HG02981 (cell line): ENCODE measurements around the gene PDE6A.

Experiments
- ATAC-seq: cut with Tn5 transposase; IDR thresholded peaks from one replicate; pipeline ENCODE4 v1.9.1; 2021; ENCODE audit warnings: mild to moderate bottlenecking, moderate library complexity; ENCODE audit not compliant: unreplicated experiment

Gene PDE6A

DNA sequence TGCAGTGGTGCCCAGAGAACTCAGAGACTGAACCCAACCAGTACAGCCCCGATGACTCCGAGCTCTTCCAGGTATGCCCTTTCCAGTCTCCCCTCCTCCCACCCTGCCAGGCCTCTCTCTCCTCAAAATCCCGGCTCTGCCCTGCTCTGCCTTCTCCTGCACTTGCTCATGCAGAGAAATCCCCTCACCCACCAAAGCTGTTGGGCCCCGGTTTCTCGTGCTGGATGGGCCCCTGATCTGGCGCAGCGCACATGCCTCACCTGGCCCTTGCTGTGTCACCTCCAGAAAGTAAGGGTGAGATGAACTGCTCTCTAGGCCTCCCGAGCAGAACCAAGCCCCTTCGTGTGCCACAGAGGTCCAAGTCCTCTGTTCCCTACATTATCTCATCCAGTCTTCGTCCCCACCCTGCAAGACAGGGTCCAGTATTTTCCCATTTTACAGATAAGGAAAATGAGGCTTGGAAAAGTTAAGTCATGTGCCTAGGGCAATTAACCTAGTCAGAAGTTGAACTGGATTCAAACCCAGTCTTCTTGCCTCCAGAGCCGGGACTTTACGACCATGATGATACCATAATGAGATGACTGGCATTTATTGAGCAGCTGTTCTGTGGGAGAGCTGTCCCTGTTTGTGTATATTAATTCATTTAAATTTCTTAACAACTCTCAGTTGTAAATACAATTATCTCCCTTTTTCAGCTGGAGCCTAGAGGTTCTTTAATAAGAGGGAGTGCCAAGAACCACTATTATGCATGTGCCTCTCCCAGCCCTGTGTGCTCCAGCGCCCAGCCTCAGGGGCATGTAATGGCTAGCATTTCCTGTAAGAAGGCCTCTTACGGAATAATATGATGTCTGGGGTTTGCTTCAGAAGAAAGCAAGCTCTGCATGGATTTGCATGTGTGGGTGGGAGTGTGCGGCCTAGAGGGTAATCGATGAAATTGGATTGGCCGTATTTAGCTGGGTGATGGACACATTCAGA, 123.8 kb downstream of the PDE6A start:
- ATAC-seq: no peak

DNA sequence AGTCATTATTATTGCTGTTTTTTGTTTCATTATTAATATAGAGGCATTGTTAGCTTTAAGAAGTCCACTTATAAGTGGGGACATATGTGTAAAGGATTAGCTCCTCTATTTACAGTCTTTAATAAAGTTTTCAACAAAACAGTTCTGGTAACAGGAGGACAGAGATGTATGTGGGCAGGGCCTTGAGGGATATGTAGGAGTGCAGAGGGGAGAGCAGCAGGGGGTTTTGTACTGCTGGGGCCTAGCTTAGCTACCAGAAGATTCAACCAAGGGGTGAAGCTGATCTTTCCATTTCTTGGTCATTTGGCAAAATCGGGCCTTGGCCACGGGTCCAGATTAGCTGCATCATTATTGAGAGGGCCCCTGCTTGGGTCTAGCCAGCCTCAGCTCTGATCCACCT, 124.6 kb downstream of the PDE6A start:
- ATAC-seq: no peak

- ATAC-seq: no peak
Measured at GRCh38 chr5:149818116-149818515, 126.5 kb downstream of the PDE6A start.

DNA sequence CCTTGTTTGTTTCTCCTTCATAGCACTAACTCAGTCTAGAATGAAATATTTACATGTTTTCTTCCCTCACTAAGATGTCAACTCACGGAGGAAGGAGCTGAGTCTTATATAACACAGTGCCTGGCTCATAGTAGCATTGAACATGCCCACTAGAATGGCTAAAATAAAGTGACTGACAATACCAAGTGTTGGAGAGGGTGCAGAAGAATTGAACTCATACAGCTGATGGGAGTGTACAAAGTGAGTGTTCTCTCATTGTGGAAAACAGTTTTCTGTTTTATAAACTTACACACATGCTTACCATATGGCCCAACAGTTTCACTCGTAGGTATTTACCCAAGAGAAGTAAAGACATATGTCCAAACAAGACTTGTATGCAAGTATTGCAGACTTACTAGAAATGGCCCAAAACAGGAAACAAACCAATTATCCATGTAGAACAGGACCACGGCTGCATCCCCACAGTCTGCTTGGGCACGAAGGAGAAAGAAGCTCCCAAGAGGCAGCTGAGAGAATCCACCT, 127.0 kb downstream of the PDE6A start:
- ATAC-seq: no peak

DNA sequence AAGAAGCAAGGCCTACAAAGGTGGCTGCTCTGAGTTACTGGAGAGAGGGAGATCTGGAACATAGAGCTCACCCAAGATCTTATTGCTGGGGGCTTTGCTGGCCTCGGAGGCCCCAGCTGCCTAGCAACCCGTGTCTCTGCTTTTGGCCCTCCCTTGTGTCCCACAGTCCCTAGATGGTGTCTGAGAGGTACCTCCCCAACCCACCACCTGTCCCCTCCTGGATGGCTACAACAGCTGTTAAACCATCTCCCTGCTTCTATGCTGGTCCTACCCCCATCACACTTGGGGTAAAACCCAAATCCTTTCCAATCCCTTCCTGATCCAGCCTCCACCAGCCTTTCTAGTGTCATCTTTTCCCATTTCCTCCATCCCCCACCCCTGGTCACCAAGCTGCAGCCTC, 127.9 kb downstream of the PDE6A start:
- no peak for ATAC-seq

DNA sequence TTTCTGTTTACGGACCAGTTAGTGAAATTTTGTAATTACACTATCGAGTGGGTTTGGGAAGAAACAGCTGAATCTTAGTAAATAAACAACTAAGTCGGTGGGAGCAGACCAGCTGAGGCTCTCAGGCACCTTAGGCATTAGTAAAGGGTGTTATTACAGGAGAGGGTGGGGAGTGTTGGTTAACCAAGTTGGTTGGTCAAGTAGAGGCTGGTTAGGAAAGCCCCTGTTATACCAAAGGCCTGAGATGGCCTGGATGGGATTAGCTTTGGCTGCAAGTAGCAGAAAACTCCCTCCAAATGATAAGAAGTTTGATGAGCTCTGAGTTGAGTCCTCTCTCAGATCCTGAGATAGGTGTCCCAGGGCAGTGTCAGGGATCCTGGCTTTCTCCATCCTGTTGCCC, 133.1 kb downstream of the PDE6A start:
- ATAC-seq: no peak

GRCh38 chr5:149810856-149811255, 133.7 kb downstream of the PDE6A start:
- ATAC-seq: no peak

DNA sequence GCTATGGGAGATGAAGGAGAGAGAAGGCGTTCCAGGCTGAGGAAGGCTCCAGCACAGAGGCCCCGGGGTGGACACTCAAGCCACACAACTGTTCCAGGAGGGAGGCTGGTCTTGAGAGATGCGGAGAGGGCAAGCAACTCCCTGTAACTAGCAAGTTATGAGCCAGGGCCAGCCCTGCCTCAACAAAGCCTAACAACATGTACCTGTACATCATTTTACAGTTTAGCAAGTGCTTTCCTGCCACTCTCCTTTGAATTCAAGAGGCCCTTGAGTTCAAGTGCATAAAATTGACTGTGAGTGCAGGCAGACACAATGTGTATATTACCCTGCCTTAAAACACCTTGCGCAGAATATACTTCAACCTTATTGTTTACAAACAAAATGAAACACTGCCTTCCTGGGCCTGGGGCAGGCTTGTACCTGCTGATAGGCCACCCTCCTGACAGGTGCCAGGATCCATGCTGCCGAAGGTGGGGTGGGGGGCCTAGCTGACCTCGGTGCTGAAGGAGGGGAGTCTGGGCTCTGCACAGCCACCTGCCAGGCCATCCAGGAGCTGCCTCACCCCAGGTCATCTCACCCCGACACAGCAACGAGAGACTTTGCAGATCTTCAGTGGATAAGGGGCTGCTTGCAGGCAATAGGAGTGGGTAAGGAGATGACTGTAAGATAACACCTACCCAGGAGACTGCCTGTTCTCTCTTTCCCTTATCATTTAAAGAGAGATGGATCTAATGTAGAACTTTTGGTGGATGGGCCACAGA, 134.5 kb downstream of the PDE6A start:
- ATAC-seq: no peak

DNA sequence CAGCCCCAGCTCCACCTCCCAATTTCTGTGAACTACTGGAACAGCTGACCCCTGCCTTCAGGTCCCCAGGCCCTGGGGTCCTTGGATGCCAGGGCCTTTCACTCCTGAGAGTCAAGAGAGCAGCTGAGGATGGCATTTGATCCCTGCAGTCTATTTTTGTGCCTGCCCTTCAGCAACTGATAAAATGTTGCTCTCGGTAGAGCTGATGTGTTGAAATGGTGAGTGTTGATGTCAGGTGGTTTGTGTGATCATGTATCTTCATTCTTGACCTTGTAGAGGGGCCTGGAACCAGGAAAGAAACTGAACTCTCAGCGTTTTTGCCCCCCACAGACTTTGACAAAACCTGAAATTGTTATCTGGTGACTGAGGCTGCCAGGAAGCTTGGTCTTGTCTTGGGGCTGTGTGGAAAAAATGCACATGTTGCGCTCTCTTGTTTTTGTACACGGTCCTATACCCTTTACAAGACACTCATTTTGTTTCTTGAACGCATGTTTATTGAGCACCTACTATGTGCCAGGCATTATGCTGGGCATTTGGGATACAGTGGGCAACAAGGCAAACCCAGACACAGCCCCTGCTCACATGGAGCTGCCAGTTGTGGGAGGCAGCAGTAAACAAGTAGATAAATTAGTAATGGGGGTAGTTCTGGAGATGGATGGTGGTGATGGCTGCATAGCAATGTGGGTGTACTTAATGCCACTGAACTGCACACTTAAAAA, 136.2 kb downstream of the PDE6A start:
- ATAC-seq: no peak
